WERI-Rb-1 (cell line): ENCODE data around the gene MTIF2.
"Not testable (repeated sequence)": the region's sequence is repeated elsewhere in the genome, so short reads cannot be mapped to it uniquely, and the experiment has no call there.

ENCODE experiments used
- DNase-seq: peaks from one replicate; pipeline ENCODE4 v3.0.0-alpha.2; 2020
- H3K27ac ChIP-seq: fragments of 250-450 bp; sonication (Bioruptor Pico); 2 replicates; pipeline ENCODE4 v1.5.1; 2020; ENCODE audit warnings: mild to moderate bottlenecking, moderate library complexity
- H3K27me3 ChIP-seq: fragments of 250-450 bp; sonication (Bioruptor Pico); 2 replicates; pipeline ENCODE4 v1.5.1; 2021; ENCODE audit warnings: mild to moderate bottlenecking, low read depth, moderate library complexity; ENCODE audit not compliant: insufficient read depth, severe bottlenecking
- H3K36me3 ChIP-seq: fragments of 250-450 bp; sonication (Bioruptor Pico); 2 replicates; pipeline ENCODE4 v1.5.1; 2020; ENCODE audit warnings: mild to moderate bottlenecking, moderate library complexity
- H3K4me3 ChIP-seq: 2 replicates; pipeline ENCODE4 v1.5.1; 2011; ENCODE audit warnings: low read depth, mild to moderate bottlenecking, control low read depth, low read length
- H3K9me3 ChIP-seq: fragments of 250-450 bp; sonication (Bioruptor Pico); 2 replicates; pipeline ENCODE4 v1.5.1; 2021; ENCODE audit warnings: mild to moderate bottlenecking, moderate library complexity; ENCODE audit not compliant: severe bottlenecking
- TF ChIP-seq, protein P1 (sequence below): IDR thresholded peaks from 2 replicates; pipeline ENCODE4 v1.5.1; 2011; ENCODE audit warnings: low read depth, mild to moderate bottlenecking, control low read depth, inconsistent platforms, low read length

MTIF2 gene

GRCh38 chr2:55213822-55214221 lies 55.2 kb downstream of the MTIF2 start:
- no peak overlapping the region for H3K27ac ChIP-seq
- H3K36me3 ChIP-seq = no peaks in the 10 kb centered on the region
- no peaks in the 10 kb centered on the region for H3K27me3 ChIP-seq
- no peaks in the 10 kb centered on the region for H3K9me3 ChIP-seq
- TF ChIP-seq, protein P1, sequence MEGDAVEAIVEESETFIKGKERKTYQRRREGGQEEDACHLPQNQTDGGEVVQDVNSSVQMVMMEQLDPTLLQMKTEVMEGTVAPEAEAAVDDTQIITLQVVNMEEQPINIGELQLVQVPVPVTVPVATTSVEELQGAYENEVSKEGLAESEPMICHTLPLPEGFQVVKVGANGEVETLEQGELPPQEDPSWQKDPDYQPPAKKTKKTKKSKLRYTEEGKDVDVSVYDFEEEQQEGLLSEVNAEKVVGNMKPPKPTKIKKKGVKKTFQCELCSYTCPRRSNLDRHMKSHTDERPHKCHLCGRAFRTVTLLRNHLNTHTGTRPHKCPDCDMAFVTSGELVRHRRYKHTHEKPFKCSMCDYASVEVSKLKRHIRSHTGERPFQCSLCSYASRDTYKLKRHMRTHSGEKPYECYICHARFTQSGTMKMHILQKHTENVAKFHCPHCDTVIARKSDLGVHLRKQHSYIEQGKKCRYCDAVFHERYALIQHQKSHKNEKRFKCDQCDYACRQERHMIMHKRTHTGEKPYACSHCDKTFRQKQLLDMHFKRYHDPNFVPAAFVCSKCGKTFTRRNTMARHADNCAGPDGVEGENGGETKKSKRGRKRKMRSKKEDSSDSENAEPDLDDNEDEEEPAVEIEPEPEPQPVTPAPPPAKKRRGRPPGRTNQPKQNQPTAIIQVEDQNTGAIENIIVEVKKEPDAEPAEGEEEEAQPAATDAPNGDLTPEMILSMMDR = 0 out of 2 replicates have a peak, but pooled peaks have one; percentile 2
- no peak overlapping the region for H3K4me3 ChIP-seq
- DNase-seq = no peak

- H3K27me3 ChIP-seq = no peaks in the 10 kb centered on the region
- H3K4me3 ChIP-seq = no peak overlapping the region
- no peak overlapping the region for H3K27ac ChIP-seq
- TF ChIP-seq, protein P1 = no peak
- H3K9me3 ChIP-seq = peaks cover 10% of the 10 kb centered on the region
- no peak for DNase-seq
- H3K36me3 ChIP-seq = peaks cover 12% of the 10 kb centered on the region
Measured at GRCh38 chr2:55204950-55205349, 64.1 kb downstream of the MTIF2 start.

GRCh38 chr2:55204536-55204935 lies 64.5 kb downstream of the MTIF2 start:
- TF ChIP-seq, protein P1 = no peak
- Histone ChIP-seq H3K4me3 (no peak overlapping the region), H3K27me3 (no peaks in the 10 kb centered on the region), H3K36me3 (peaks cover 12% of the 10 kb centered on the region), H3K9me3 (peaks cover 10% of the 10 kb centered on the region), H3K27ac (no peak overlapping the region)
- no peak for DNase-seq

- Histone ChIP-seq H3K4me3 (no peak overlapping the region), H3K27me3 (no peaks in the 10 kb centered on the region), H3K9me3 (peaks cover 10% of the 10 kb centered on the region), H3K27ac (no peak overlapping the region), H3K36me3 (peaks cover 14% of the 10 kb centered on the region)
- TF ChIP-seq, protein P1 = no peak
- no peak for DNase-seq
Measured at GRCh38 chr2:55200416-55200815, 68.6 kb downstream of the MTIF2 start.

- H3K27ac ChIP-seq = no peak overlapping the region
- H3K36me3 ChIP-seq = peaks cover 6% of the 10 kb centered on the region
- no peak overlapping the region for H3K4me3 ChIP-seq
- TF ChIP-seq, protein P1 = no peak
- DNase-seq = no peak
- peaks cover 7% of the 10 kb centered on the region for H3K9me3 ChIP-seq
- no peaks in the 10 kb centered on the region for H3K27me3 ChIP-seq
Measured at GRCh38 chr2:55196526-55196925, 72.5 kb downstream of the MTIF2 start.

- not testable (repeated sequence) for H3K27me3 ChIP-seq, H3K36me3 ChIP-seq, DNase-seq, H3K9me3 ChIP-seq, H3K4me3 ChIP-seq, H3K27ac ChIP-seq
Measured at GRCh38 chr2:55191888-55192287, 77.1 kb downstream of the MTIF2 start.

DNA sequence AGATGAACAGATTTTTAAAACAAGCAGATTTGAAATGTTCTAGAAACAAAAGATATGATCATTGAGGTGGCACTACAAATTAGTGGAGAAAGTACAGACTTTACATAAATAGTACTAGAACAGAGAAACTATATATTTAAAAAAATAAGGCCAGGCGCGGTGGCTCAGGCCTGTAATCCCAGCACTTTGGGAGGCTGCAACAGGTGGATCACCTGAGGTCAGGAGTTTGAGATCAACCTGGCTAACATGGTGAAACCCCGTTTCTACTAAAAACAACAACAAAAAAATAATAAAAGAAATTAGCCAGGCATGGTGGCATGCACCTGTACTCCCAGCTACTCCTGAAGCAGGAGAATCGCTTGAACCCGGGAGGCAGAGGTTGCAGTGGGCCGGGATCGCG lies 82.2 kb downstream of the MTIF2 start:
- H3K4me3 ChIP-seq, H3K9me3 ChIP-seq, H3K27me3 ChIP-seq, DNase-seq, H3K27ac ChIP-seq, H3K36me3 ChIP-seq: not testable (repeated sequence)
